ENCODE results near the gene KCNC3.
"Not testable (repeated sequence)": the region's sequence is repeated elsewhere in the genome, so short reads cannot be mapped to it uniquely, and the experiment has no call there.

GRCh38 chr19:50347089-50347581 is 18.0 kb upstream of the KCNC3 start:
- TF ChIP-seq CTCF (IDR thresholded peaks at IDR 0.05; ENCODE audit: insufficient read depth, low read depth, low read length); EZH2 (IDR thresholded peaks at IDR 0.05; ENCODE audit: insufficient read depth, low read length): not testable (repeated sequence)
